Natural killer cell (primary cell): ENCODE data around the gene PVALEF. TPM values are rescaled to one million over a fixed set of nuclear protein-coding genes. Genes with fewer than 3 reads are reported as not detected.

Source experiments
- ATAC-seq, 3 donors: fragments of 150-1000 bp in 2 of 3; fragments of 200-7000 bp in 1 of 3; cut with Tn5 transposase; 1 replicate in 1 of 3; 2 replicates in 2 of 3; pipeline ENCODE4 v1.10.0; 2021; ENCODE audit warnings: mild to moderate bottlenecking in 2 of 3, moderate library complexity in 2 of 3
- DNase-seq, 2 donors: peaks; one replicate each; pipeline versions ENCODE4 v3.0.0 to v3.0.0-alpha.2; 2013 to 2021; ENCODE audit warnings: mixed read lengths in 1 of 2
- H3K27ac ChIP-seq: one replicate; pipeline ENCODE4 v1.5.1; 2013; ENCODE audit warnings: mild to moderate bottlenecking, low read length
- H3K27me3 ChIP-seq: one replicate; pipeline ENCODE4 v1.6.1; 2013; ENCODE audit warnings: low read length; ENCODE audit not compliant: control insufficient read depth, insufficient read depth
- H3K36me3 ChIP-seq: one replicate; pipeline ENCODE4 v1.6.1; 2013; ENCODE audit warnings: low read length; ENCODE audit not compliant: control insufficient read depth, insufficient read depth
- H3K4me1 ChIP-seq: one replicate; pipeline ENCODE4 v1.6.1; 2013; ENCODE audit warnings: low read length; ENCODE audit not compliant: control insufficient read depth, insufficient read depth
- H3K4me3 ChIP-seq: one replicate; pipeline ENCODE4 v1.5.1; 2013; ENCODE audit warnings: low read length
- H3K9me3 ChIP-seq: one replicate; pipeline ENCODE4 v1.6.1; 2013; ENCODE audit warnings: low read length; ENCODE audit not compliant: control insufficient read depth, insufficient read depth
- H3K27ac Mint-ChIP-seq, 2 donors: one replicate each; pipeline ENCODE4 v1.8.0; 2022; ENCODE audit warnings: mild to moderate bottlenecking in 2 of 2, mixed read lengths in 2 of 2, moderate library complexity in 1 of 2
- H3K27me3 Mint-ChIP-seq, 2 donors: one replicate each; pipeline ENCODE4 v1.8.0; 2022; ENCODE audit warnings: low read depth in 2 of 2, mixed read lengths in 2 of 2
- H3K36me3 Mint-ChIP-seq: one replicate; pipeline ENCODE4 v1.8.0; 2022; ENCODE audit warnings: mixed read lengths
- H3K4me1 Mint-ChIP-seq, 2 donors: one replicate each; pipeline ENCODE4 v1.8.0; 2022; ENCODE audit warnings: mixed read lengths in 2 of 2
- H3K4me3 Mint-ChIP-seq: one replicate; pipeline ENCODE4 v1.8.0; 2022; ENCODE audit warnings: mild to moderate bottlenecking, moderate library complexity, mixed read lengths
- H3K9me3 Mint-ChIP-seq, 2 donors: one replicate each; pipeline ENCODE4 v1.8.0; 2022; ENCODE audit warnings: mixed read lengths in 2 of 2
- WGBS: methylation state at CpG from one replicate; pipeline ENCODE4 v1.1.7; 2013; ENCODE audit warnings: missing lambda C conversion rate; ENCODE audit not compliant: insufficient coverage; 5-methylcytosine and 5-hydroxymethylcytosine counted together
- intact Hi-C: fragments of 100-400 bp; cut with micrococcal nuclease; formaldehyde crosslinking; loops from one replicate; pipeline ENCODE4 v1.14.2; 2022
- total RNA-seq, 4 donors: library from RNA; stranded (reverse); fragments of 120-200 nt in 1 of 4; gene quantifications; one replicate each; pipeline versions ENCODE4 v1.2.3 to v1.2.4, GENCODE V29; 2013 to 2022
- TF ChIP-seq, protein P1 (sequence below): fragments of 200-600 bp; IDR thresholded peaks from one replicate; pipeline ENCODE4 v1.8.0; 2022; ENCODE audit warnings: antibody characterized with exemption

PVALEF gene
- total RNA-seq, 3 donors from 2014 or later (not counting 1 experiment from before 2014, with no cell fraction given) = not detected

DNA sequence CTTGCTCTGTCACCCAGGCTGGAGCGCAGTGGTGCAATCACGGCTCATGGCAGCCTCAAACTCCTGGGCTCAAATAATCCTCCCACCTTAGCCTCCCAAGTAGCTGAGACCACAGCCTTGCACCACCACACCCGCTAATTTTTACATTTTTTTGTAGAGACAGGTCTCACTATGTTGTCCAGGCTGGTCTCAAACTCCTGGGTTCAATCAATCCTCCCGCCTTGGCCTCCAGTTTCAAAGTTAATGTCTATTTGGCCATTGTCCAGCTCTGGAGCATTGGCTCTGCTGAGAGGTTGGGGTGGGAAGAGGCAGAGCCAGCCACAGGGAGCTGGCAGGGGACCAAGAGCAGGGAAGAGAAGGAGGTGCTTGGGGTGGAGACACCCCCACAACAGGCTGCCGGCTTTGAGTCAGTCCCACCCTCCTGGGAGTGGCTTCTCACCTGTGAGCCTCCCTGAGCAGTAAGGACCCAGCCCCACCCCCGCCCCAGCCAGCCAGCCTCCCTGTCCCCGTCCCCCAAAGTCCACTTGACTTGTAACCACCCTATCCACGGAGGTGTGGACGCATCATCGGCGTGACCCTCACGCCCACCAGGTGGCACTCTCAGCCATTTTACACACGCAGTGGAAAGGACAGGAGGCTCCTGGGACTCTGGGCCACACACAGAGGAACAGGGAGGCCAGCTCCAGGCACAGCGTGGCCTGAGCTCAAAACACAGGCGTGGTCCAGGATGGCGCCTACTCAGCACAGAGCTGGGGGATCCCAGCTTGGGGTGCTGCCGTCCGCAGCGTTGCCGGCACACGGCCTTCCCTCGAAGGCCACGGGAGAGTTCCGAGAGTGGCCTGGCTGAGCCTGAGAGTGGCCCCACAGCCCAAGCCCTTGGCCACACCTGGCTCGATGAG, 22.8 kb upstream of the PVALEF start:
- DNase-seq (peak; percentile 60 to 77), ATAC-seq (peak; percentile 74 to 93 (median 87))
- peaks cover 0 to 14% of the 10 kb centered on the region in 2 donors for H3K4me1 Mint-ChIP-seq
- intact Hi-C loops = loop anchor here (1.0 to 5.0 kb wide), 2 partner anchors 99 to 340 kb away; no protein-coding TSS in a partner anchor
- Histone ChIP-seq H3K4me1 (peaks cover 6% of the 10 kb centered on the region), H3K27ac (no peak overlapping the region), H3K27me3 (no peaks in the 10 kb centered on the region), H3K36me3 (no peaks in the 10 kb centered on the region), H3K4me3 (no peak overlapping the region), H3K9me3 (no peaks in the 10 kb centered on the region)
- WGBS = 55% methylated on average over 24 of the region's 25 CpGs
- H3K27ac Mint-ChIP-seq = no peak overlapping the region
- no peaks in the 10 kb centered on the region for H3K9me3 Mint-ChIP-seq
- H3K4me3 Mint-ChIP-seq = no peak overlapping the region
- H3K27me3 Mint-ChIP-seq = no peaks in the 10 kb centered on the region
- TF ChIP-seq, protein P1, sequence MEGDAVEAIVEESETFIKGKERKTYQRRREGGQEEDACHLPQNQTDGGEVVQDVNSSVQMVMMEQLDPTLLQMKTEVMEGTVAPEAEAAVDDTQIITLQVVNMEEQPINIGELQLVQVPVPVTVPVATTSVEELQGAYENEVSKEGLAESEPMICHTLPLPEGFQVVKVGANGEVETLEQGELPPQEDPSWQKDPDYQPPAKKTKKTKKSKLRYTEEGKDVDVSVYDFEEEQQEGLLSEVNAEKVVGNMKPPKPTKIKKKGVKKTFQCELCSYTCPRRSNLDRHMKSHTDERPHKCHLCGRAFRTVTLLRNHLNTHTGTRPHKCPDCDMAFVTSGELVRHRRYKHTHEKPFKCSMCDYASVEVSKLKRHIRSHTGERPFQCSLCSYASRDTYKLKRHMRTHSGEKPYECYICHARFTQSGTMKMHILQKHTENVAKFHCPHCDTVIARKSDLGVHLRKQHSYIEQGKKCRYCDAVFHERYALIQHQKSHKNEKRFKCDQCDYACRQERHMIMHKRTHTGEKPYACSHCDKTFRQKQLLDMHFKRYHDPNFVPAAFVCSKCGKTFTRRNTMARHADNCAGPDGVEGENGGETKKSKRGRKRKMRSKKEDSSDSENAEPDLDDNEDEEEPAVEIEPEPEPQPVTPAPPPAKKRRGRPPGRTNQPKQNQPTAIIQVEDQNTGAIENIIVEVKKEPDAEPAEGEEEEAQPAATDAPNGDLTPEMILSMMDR = peak; percentile 50
- H3K36me3 Mint-ChIP-seq = no peaks in the 10 kb centered on the region

DNA sequence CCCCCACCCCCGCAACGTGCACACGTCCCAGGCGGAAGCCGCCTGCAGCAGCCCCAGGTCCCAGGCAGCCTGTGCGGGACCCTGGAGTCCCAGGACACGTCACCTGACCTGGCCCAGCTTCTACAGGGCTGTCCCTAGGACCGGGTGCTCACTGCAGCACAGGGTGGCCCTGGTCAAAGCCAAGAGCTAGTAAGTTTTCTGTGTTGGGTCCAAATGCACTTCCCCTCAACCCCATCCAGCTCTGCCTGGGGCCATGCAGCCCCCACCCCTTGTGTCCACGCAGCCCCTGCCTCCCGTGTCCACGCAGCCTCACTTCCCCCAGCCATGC, 22.1 kb upstream of the PVALEF start:
- Histone ChIP-seq H3K36me3 (no peaks in the 10 kb centered on the region), H3K9me3 (no peaks in the 10 kb centered on the region), H3K4me3 (no peak overlapping the region), H3K4me1 (peaks cover 6% of the 10 kb centered on the region), H3K27me3 (no peaks in the 10 kb centered on the region), H3K27ac (no peak overlapping the region)
- H3K4me3 Mint-ChIP-seq = no peak overlapping the region
- H3K36me3 Mint-ChIP-seq = no peaks in the 10 kb centered on the region
- TF ChIP-seq, protein P1 = no peak
- H3K4me1 Mint-ChIP-seq = peaks cover 0 to 12% of the 10 kb centered on the region in 2 donors
- intact Hi-C loops = loop anchor here (5.0 kb wide), 1 partner anchor 339 kb away; no protein-coding TSS in a partner anchor
- 78% methylated on average over 10 of the region's 11 CpGs for WGBS
- no peak for ATAC-seq
- H3K27ac Mint-ChIP-seq = no peak overlapping the region
- no peak for DNase-seq
- no peaks in the 10 kb centered on the region for H3K9me3 Mint-ChIP-seq
- no peaks in the 10 kb centered on the region for H3K27me3 Mint-ChIP-seq

DNA sequence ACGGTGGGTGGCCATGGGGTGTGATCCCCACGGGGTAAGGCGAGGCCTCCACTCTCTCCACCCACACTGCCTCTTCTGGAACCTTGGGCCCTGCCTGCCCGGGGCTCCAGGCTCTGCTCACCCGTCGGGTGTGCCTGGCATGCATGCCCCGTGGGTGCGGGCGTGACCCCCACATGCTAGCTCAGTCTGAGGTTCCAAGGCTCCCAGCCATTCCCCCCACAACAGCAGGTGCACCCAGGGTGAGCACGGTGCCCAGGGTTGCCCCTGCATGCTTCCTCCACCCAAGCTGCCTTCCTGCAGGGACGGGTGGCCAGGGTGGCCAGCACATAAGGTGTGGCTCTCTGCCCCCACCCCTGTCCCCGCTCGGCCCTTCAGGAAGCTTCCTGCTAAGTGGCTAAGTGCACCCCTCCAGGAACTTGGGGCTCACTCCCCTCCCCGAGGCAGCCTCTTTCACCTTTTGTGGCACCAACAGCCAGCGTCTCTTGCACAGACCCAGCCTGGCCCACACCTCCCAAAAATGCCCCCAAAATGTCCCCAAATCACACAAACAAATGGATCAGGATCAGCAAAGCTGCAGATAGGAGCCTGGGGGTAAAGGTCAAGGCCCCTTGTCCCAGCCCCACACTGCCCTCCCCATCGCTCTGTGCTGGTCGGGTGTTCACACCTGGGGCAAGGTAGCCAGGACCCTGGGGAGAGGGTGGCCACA, 21.4 kb upstream of the PVALEF start:
- no peak overlapping the region for H3K4me3 ChIP-seq
- TF ChIP-seq, protein P1 = no peak
- no peaks in the 10 kb centered on the region for H3K9me3 Mint-ChIP-seq
- H3K27ac ChIP-seq = no peak overlapping the region
- H3K36me3 Mint-ChIP-seq = no peaks in the 10 kb centered on the region
- no peak for DNase-seq
- H3K27me3 ChIP-seq = no peaks in the 10 kb centered on the region
- peaks cover 0 to 5% of the 10 kb centered on the region in 2 donors for H3K4me1 Mint-ChIP-seq
- ATAC-seq = no peak
- H3K36me3 ChIP-seq = no peaks in the 10 kb centered on the region
- H3K4me3 Mint-ChIP-seq = no peak overlapping the region
- no peaks in the 10 kb centered on the region for H3K9me3 ChIP-seq
- intact Hi-C loops = loop anchor here (5.0 kb wide), 1 partner anchor 338 kb away; no protein-coding TSS in a partner anchor
- no peaks in the 10 kb centered on the region for H3K27me3 Mint-ChIP-seq
- no peak overlapping the region for H3K27ac Mint-ChIP-seq
- WGBS = 85% methylated on average over 17 of the region's 17 CpGs
- H3K4me1 ChIP-seq = peaks cover 8% of the 10 kb centered on the region
